ENCODE results near the gene SLC24A4.

Gene SLC24A4

DNA sequence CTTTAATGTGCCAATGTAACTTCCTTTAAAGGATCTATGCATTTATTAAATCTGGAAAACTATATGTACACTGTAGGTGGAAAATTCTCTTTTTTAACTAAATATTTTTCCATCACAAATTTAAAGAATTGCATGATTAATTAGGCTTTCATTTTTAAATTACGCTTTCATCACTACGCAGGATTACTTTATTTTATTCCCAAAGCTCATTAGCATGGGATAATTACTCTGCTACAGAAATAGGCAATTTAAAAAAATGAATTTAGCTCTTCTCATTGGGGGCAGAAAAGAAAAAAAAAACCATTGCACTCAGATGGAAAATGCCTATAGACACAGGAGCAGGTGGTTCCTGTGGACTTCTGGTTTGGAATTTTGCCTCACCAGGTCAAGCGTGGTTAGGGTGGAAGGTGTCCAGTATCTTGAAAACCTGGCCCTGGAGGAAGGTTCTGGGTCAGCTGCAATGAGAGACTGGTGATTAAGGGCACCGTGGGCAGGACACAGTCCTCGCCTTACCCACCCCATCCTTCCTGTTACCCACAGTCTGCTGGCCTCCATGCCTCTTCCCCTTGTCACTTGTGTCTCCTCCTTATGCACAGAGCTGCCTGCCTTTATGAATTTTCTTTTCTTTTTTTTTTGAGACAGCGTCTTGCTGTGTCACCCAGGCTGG lies 173.4 kb downstream of the SLC24A4 start:
- Histone ChIP-seq H3K9me3 (ENCODE audit: control insufficient read depth, insufficient read depth, low read depth, low read length) (no peaks in the 10 kb centered on the region), H3K4me3 (ENCODE audit: low read depth, low read length) (no peak overlapping the region), H3K4me1 (ENCODE audit: control insufficient read depth, insufficient read depth, low read length) (no peaks in the 10 kb centered on the region), H3K36me3 (ENCODE audit: control insufficient read depth in 2 of 2, insufficient read depth in 1 of 2, low read length in 2 of 2) (no peaks in the 10 kb centered on the region), H3K27ac (ENCODE audit: extremely low read depth, low read depth, low read length) (no peak overlapping the region)
- ChIA-PET CTCF (interaction anchor here (0.6 kb wide), 1 partner anchor 160 kb away, joined by 3 read pairs; no protein-coding TSS in a partner anchor), POLR2A (no interaction called here)
- TF ChIP-seq ZSCAN30 (tag by site-specific recombination; IDR thresholded peaks at IDR 0.05): no peak
- no peak for TF ChIP-seq ZBTB21 (tag by site-specific recombination; IDR thresholded peaks at IDR 0.05)
- no peak for TF ChIP-seq GFI1B (tag by site-specific recombination; IDR thresholded peaks at IDR 0.05)
- TF ChIP-seq, protein P1, sequence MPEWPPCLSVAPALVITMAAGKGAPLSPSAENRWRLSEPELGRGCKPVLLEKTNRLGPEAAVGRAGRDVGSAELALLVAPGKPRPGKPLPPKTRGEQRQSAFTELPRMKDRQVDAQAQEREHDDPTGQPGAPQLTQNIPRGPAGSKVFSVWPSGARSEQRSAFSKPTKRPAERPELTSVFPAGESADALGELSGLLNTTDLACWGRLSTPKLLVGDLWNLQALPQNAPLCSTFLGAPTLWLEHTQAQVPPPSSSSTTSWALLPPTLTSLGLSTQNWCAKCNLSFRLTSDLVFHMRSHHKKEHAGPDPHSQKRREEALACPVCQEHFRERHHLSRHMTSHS (tag by site-specific recombination; IDR thresholded peaks at IDR 0.05): no peak
- TF ChIP-seq, protein P2, sequence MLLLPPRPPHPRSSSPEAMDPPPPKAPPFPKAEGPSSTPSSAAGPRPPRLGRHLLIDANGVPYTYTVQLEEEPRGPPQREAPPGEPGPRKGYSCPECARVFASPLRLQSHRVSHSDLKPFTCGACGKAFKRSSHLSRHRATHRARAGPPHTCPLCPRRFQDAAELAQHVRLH (tag by site-specific recombination; IDR thresholded peaks at IDR 0.05): no peak
- TF ChIP-seq, protein P3, sequence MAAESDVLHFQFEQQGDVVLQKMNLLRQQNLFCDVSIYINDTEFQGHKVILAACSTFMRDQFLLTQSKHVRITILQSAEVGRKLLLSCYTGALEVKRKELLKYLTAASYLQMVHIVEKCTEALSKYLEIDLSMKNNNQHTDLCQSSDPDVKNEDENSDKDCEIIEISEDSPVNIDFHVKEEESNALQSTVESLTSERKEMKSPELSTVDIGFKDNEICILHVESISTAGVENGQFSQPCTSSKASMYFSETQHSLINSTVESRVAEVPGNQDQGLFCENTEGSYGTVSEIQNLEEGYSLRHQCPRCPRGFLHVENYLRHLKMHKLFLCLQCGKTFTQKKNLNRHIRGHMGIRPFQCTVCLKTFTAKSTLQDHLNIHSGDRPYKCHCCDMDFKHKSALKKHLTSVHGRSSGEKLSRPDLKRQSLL (tag by site-specific recombination; IDR thresholded peaks at IDR 0.05): no peak
- no peak for TF ChIP-seq ZNF292 (tag by site-specific recombination; IDR thresholded peaks at IDR 0.05; ENCODE audit: borderline replicate concordance, low read depth)
- TF ChIP-seq ZNF837 (tag by site-specific recombination; IDR thresholded peaks at IDR 0.05): no peak
- TF ChIP-seq, protein P4, sequence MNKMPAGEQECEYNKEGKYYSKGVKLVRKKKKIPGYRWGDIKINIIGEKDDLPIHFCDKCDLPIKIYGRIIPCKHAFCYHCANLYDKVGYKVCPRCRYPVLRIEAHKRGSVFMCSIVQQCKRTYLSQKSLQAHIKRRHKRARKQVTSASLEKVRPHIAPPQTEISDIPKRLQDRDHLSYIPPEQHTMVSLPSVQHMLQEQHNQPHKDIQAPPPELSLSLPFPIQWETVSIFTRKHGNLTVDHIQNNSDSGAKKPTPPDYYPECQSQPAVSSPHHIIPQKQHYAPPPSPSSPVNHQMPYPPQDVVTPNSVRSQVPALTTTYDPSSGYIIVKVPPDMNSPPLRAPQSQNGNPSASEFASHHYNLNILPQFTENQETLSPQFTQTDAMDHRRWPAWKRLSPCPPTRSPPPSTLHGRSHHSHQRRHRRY (tag by site-specific recombination; IDR thresholded peaks at IDR 0.05): no peak
- TF ChIP-seq ZNF670 (tag by site-specific recombination; IDR thresholded peaks at IDR 0.05; ENCODE audit: low read depth): no peak
- TF ChIP-seq, protein P5, sequence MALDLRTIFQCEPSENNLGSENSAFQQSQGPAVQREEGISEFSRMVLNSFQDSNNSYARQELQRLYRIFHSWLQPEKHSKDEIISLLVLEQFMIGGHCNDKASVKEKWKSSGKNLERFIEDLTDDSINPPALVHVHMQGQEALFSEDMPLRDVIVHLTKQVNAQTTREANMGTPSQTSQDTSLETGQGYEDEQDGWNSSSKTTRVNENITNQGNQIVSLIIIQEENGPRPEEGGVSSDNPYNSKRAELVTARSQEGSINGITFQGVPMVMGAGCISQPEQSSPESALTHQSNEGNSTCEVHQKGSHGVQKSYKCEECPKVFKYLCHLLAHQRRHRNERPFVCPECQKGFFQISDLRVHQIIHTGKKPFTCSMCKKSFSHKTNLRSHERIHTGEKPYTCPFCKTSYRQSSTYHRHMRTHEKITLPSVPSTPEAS (tag by site-specific recombination; IDR thresholded peaks at IDR 0.05): no peak
- TF ChIP-seq, protein P6, sequence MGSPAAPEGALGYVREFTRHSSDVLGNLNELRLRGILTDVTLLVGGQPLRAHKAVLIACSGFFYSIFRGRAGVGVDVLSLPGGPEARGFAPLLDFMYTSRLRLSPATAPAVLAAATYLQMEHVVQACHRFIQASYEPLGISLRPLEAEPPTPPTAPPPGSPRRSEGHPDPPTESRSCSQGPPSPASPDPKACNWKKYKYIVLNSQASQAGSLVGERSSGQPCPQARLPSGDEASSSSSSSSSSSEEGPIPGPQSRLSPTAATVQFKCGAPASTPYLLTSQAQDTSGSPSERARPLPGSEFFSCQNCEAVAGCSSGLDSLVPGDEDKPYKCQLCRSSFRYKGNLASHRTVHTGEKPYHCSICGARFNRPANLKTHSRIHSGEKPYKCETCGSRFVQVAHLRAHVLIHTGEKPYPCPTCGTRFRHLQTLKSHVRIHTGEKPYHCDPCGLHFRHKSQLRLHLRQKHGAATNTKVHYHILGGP (tag by site-specific recombination; IDR thresholded peaks at IDR 0.05): no peak
- TF ChIP-seq ZNF558 (tag by site-specific recombination; IDR thresholded peaks at IDR 0.05): no peak
- TF ChIP-seq, protein P7, sequence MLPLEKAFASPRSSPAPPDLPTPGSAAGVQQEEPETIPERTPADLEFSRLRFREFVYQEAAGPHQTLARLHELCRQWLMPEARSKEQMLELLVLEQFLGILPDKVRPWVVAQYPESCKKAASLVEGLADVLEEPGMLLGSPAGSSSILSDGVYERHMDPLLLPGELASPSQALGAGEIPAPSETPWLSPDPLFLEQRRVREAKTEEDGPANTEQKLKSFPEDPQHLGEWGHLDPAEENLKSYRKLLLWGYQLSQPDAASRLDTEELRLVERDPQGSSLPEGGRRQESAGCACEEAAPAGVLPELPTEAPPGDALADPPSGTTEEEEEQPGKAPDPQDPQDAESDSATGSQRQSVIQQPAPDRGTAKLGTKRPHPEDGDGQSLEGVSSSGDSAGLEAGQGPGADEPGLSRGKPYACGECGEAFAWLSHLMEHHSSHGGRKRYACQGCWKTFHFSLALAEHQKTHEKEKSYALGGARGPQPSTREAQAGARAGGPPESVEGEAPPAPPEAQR (tag by site-specific recombination; IDR thresholded peaks at IDR 0.05): no peak
- TF ChIP-seq ZNF155 (tag by site-specific recombination; IDR thresholded peaks at IDR 0.05): no peak
- no peak for TF ChIP-seq ZNF677 (tag by site-specific recombination; IDR thresholded peaks at IDR 0.05)

DNA sequence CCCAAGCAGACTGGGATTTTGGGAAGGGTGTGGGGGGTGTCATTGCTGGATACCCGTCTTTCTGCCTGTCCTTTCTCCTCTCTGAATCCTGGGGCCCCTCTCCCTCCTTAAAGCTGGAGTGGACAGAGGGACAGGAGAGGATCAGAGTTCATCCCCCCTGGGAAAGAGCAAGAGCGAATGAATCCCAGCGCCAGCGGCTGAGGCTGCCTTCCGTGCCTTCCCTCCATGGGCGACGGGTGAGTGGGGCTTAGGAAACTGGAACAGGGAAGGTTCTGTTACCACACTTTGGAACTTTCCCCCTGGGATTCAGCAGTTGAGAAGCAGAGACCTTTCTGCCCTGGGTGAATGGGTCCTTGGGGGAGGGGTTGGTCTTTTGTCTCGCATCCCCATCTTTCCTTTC lies 174.4 kb downstream of the SLC24A4 start:
- POLR2A ChIA-PET: no interaction called here
- H3K9me3 ChIP-seq (ENCODE audit: control insufficient read depth, insufficient read depth, low read depth, low read length): no peaks in the 10 kb centered on the region
- H3K4me1 ChIP-seq (ENCODE audit: control insufficient read depth, insufficient read depth, low read length): no peaks in the 10 kb centered on the region
- no peaks in the 10 kb centered on the region for H3K36me3 ChIP-seq (ENCODE audit: control insufficient read depth in 2 of 2, insufficient read depth in 1 of 2, low read length in 2 of 2)
- no peak overlapping the region for H3K27ac ChIP-seq (ENCODE audit: extremely low read depth, low read depth, low read length)
- no peak overlapping the region for H3K4me3 ChIP-seq (ENCODE audit: low read depth, low read length)
- CTCF ChIA-PET: no interaction called here
- TF ChIP-seq TRIM28 (IDR thresholded peaks at IDR 0.05; ENCODE audit: borderline replicate concordance, low read length) (no peak), ZNF776 (tag by site-specific recombination; IDR thresholded peaks at IDR 0.05; ENCODE audit: borderline replicate concordance) (no peak), ZNF211 (tag by site-specific recombination; IDR thresholded peaks at IDR 0.05; ENCODE audit: low read depth) (no peak), ZNF623 (tag by site-specific recombination; IDR thresholded peaks at IDR 0.05) (no peak), ZNF514 (tag by site-specific recombination; IDR thresholded peaks at IDR 0.05) (no peak), ZNF670 (tag by site-specific recombination; IDR thresholded peaks at IDR 0.05; ENCODE audit: low read depth) (no peak), ZNF76 (tag by site-specific recombination; IDR thresholded peaks at IDR 0.05; ENCODE audit: borderline replicate concordance, low read depth) (no peak), ZNF621 (tag by site-specific recombination; IDR thresholded peaks at IDR 0.05) (no peak), BCL11A (tag by site-specific recombination; IDR thresholded peaks at IDR 0.05; ENCODE audit: low read depth) (no peak), SP2 (tag by site-specific recombination; IDR thresholded peaks at IDR 0.05) (no peak), ZNF837 (tag by site-specific recombination; IDR thresholded peaks at IDR 0.05) (no peak)
- TF ChIP-seq, protein P5 (tag by site-specific recombination; IDR thresholded peaks at IDR 0.05): no peak
- TF ChIP-seq, protein P2 (tag by site-specific recombination; IDR thresholded peaks at IDR 0.05): no peak

All from HEK293 (cell line).